HG03064 (cell line): ENCODE results near the gene DIAPH2.

Source experiments
- ATAC-seq: cut with Tn5 transposase; IDR thresholded peaks from one replicate; pipeline ENCODE4 v1.9.1; 2021; ENCODE audit warnings: low read depth; ENCODE audit not compliant: unreplicated experiment

The DIAPH2 gene

GRCh38 chrX:97334850-97335249 lies 650.2 kb downstream of the DIAPH2 start:
- ATAC-seq: no peak

- no peak for ATAC-seq
Measured at GRCh38 chrX:97344724-97345123, 660.1 kb downstream of the DIAPH2 start.

GRCh38 chrX:97358941-97359340 lies 674.3 kb downstream of the DIAPH2 start:
- ATAC-seq: no peak

DNA sequence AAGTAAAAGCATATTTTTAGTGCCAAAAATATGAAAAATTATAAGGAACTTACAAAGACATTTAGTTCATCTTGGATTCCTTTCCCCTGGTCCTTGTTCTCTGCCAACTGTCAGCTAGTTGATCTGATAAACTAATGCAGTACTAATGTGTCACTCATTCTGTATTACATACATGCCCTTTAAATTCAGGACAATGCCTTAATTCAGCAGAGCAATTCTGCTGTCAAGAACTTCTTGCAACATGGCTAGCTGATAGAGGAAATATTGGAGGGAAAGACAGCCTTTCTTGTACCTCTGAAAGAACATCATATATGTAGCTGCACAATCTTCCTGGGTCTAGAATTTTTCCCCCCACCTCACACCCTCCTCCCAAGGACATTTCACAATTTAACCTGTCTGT lies 679.2 kb downstream of the DIAPH2 start:
- ATAC-seq: no peak

- no peak for ATAC-seq
Measured at GRCh38 chrX:97366237-97366636, 681.6 kb downstream of the DIAPH2 start.

- no peak for ATAC-seq
Measured at GRCh38 chrX:97367125-97367524, 682.5 kb downstream of the DIAPH2 start.

GRCh38 chrX:97369947-97370346 lies 685.3 kb downstream of the DIAPH2 start:
- ATAC-seq: no peak

- no peak for ATAC-seq
Measured at GRCh38 chrX:97372001-97372766, 687.5 kb downstream of the DIAPH2 start.

DNA sequence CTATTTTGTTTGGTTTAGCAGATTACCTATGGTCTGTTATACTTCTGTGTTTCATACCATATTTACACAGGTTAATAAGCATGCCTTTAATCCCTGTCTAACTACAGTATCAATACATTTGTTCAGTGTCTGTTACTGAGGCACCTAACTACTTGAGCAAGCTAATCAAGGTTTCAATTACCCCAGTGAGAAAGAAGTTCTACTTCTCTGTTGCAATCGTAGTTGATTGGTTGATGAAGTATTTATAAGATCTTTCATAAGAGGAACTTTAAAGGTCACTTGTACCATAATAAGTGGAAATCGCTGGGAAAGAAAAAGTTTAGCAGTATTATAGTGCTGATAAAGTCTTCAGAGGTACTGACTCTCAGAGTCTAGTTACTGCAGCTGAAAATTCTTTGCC lies 689.6 kb downstream of the DIAPH2 start:
- ATAC-seq: no peak

- ATAC-seq: no peak
Measured at GRCh38 chrX:97380200-97380599, 695.6 kb downstream of the DIAPH2 start.

GRCh38 chrX:97384685-97385084 lies 700.0 kb downstream of the DIAPH2 start:
- no peak for ATAC-seq

DNA sequence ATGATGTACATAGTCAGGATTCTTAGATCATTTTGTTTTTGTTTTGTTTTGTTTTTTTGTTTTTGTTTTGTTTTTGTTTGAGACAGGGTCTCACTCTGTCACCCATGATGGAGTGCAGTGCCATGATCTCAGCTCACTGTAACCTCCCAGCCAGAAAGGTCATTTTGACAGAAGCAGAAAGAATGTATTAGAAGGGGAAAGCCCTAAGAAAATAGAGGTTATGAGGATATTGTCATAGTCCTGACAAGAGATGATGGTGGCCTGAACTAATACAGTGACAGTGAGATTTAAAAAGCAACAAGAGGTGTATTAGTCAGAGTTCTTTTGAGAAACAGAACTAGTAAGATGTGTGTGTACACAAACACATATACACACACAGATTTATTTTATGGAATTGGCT lies 702.4 kb downstream of the DIAPH2 start:
- ATAC-seq: no peak

GRCh38 chrX:97389761-97390192 lies 705.1 kb downstream of the DIAPH2 start:
- no peak for ATAC-seq

DNA sequence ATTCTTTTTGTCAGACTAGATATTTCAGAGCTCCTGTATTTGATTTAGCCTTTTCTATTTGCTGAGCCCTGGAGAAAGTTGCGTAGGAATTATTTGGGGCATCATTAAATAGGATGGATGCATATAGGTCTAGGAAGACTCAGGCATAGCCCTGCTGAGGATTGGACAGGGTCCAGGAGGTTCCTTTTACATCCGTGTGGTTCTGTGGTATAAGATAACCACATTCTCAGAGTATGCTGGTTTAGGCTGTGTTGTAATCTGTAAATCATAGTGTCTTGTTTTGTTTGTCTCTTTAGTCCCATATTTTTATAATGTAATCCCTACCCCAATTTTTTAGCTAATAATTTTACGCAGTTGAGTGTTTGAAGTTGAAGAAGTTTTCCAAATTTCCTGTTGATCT lies 712.7 kb downstream of the DIAPH2 start:
- no peak for ATAC-seq

DNA sequence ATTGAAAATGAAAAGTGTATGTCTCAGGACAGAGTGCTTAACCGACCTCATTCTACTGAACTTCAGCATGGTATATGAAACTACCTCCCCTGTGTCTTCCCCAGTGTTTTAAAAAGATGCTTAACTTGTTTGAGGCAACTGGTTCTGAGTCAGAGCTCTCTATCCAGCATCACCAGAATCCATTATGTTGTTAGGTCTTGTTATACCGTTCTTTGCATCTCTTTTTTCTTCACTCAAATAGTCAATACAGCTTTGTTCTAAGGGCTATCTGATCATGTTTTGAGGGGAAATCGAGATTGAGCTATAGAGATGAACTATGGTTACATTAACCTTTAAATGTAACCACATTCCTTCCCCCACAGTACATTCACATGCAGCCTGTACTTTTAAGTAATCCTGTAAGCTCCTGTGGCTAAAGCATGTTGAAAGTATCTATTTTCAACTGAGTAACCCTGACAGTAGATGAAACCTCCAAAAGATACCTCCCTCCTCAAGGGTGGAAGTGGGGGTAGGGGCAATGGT lies 713.4 kb downstream of the DIAPH2 start:
- ATAC-seq: peak; percentile 49

DNA sequence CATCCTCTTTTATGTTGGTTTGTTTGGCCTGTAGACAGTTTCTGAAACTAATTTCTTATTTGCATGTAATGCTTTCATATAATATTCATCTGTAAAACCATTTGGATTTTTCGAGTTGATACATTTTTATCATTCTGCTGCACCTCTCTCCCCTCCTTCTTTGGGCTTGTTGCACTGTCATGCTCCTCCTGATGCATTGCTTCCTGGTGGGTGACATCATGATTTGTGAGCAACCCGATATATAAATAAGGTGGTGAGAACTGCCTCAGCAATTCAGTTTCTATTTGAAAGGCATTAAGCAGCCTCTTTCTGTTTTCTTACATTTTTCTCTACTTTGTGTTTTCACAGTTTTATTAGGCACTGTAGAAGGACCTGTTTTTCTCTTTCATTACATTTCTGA lies 714.8 kb downstream of the DIAPH2 start:
- ATAC-seq: peak; percentile 37

- ATAC-seq: no peak
Measured at GRCh38 chrX:97400492-97400891, 715.9 kb downstream of the DIAPH2 start.

GRCh38 chrX:97401154-97401553 lies 716.5 kb downstream of the DIAPH2 start:
- ATAC-seq: peak; percentile 46

DNA sequence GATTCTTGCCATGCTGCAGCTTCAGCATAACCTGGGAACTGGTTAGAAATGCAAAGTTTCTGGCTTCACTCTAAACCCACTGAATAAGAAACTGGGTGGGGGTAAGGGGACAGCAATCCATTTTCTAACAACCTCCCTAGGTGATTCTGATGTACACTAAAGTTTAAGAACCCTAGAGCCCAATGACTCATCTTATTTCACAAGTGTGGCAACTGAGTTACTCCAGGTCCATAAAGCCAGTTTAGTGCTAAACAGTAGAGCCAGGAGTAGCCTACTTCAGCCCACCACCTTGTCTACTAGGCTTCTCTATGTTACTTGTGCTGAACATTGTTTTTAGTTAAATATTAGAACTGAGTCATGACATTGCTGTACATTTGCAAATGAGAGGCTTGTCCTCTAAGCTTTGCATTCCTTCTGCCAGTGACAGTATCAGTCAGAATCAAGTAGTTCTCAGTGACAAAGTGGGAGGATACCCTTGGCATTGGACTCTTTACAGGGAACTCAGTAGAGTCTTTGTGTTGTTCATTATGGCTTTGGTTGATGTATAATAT lies 717.0 kb downstream of the DIAPH2 start:
- ATAC-seq: no peak

DNA sequence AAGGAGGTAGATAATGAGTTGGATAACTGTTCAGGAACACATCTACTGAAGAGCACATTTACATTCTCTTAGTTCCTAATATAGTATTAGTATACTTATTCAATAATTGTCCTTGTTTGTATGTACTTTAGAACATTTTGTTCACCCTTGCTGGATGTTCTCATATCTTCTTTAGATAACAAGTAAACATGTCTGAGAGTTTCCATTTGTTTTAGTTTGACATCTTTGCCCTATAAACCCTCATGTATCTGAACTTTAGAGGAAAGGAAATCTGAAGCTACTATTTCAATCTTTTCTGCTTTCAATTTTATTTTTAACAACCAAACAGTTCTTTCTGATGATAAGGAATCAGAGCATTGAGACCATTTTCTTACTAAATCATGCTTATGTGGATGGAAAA lies 717.7 kb downstream of the DIAPH2 start:
- no peak for ATAC-seq

DNA sequence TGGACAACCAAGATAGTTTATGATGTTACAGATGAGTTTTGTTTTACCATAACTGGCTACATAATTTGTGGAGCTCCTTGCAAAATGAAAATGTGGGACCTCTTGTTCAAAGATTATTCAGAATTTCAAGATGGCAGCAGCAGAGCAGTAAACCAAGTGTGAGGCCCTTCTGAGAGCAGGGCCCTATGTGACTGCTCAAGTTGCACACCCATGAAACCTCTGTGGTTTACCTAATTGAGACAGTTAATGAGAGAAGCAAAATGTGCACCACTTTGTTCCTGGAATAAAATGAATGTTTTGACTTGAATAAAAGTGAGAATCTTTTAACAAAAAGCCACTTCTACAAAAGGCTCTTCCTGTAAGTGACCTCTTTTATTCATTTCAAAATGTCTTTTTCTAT lies 718.3 kb downstream of the DIAPH2 start:
- ATAC-seq: no peak

- ATAC-seq: no peak
Measured at GRCh38 chrX:97405031-97405660, 720.5 kb downstream of the DIAPH2 start.
